Peyer's patch (tissue), 4 donors: Measurements from ENCODE around the gene USB1. TPM values are rescaled to one million over a fixed set of nuclear protein-coding genes. Genes with fewer than 3 reads are reported as not detected.

Experiments used
- DNase-seq, 3 donors: peaks; one replicate each; pipeline ENCODE4 v3.0.0-alpha.2; 2017 to 2019
- H3K27ac ChIP-seq, 4 donors: fragments of 200-600 bp; sonication (generic); one replicate each; pipeline ENCODE4 v1.5.1; 2016 to 2019
- H3K27me3 ChIP-seq, 2 donors: fragments of 200-600 bp; sonication (generic); one replicate each; pipeline ENCODE4 v1.5.1; 2019
- H3K36me3 ChIP-seq, 3 donors: fragments of 200-600 bp; sonication (generic); one replicate each; pipeline ENCODE4 v1.5.1; 2016 to 2019
- H3K4me1 ChIP-seq, 4 donors: fragments of 200-600 bp; sonication (generic); one replicate each; pipeline ENCODE4 v1.5.1; 2016 to 2019
- H3K4me3 ChIP-seq, 4 donors: fragments of 200-600 bp; sonication (generic); 1 replicate in 3 of 4; 2 replicates in 1 of 4; pipeline ENCODE4 v1.5.1; 2016 to 2019; ENCODE audit warnings: mild to moderate bottlenecking in 1 of 4
- H3K9me3 ChIP-seq, 4 donors: fragments of 200-600 bp; sonication (generic); one replicate each; pipeline ENCODE4 v1.5.1; 2016 to 2019; ENCODE audit warnings: mild to moderate bottlenecking in 1 of 4
- CTCF ChIP-seq, 6 experiments: fragments of 450-650 bp in 4 of 6; fragments of 200-600 bp in 2 of 6; sonication (generic) in 1 of 6; IDR thresholded peaks; one replicate each; pipeline ENCODE4 v1.5.1; 2017 to 2019; ENCODE audit warnings: antibody characterized with exemption in 6 of 6, mild to moderate bottlenecking in 3 of 6, moderate library complexity in 1 of 6
- POLR2A ChIP-seq, 2 donors: fragments of 450-650 bp; IDR thresholded peaks; one replicate each; pipeline ENCODE4 v1.5.1; 2017; ENCODE audit warnings: antibody characterized with exemption in 2 of 2, mild to moderate bottlenecking in 2 of 2, moderate library complexity in 2 of 2
- total RNA-seq, 4 donors: library from RNA; depleted of rRNA; stranded (reverse); fragments of >200 nt; gene quantifications; one replicate each; pipeline ENCODE4 v1.1.0, GENCODE V29; 2016

The USB1 gene
- total RNA-seq, 4 donors from 2014 or later = 25.6 to 80.0 (median 42.7) TPM

- Histone ChIP-seq H3K27me3 (no peaks in the 10 kb centered on the region), H3K36me3 (peaks cover 0 to 44% (median 0%) of the 10 kb centered on the region in 3 donors), H3K4me1 (no peaks in the 10 kb centered on the region), H3K4me3 (no peak overlapping the region), H3K9me3 (no peaks in the 10 kb centered on the region), H3K27ac (no peak overlapping the region)
- DNase-seq = no peak
- TF ChIP-seq POLR2A (IDR thresholded peaks at IDR 0.05) (no peak), CTCF (IDR thresholded peaks at IDR 0.05) (no peak)
Measured at GRCh38 chr16:58013201-58013956, 12.2 kb downstream of the USB1 start.

DNA sequence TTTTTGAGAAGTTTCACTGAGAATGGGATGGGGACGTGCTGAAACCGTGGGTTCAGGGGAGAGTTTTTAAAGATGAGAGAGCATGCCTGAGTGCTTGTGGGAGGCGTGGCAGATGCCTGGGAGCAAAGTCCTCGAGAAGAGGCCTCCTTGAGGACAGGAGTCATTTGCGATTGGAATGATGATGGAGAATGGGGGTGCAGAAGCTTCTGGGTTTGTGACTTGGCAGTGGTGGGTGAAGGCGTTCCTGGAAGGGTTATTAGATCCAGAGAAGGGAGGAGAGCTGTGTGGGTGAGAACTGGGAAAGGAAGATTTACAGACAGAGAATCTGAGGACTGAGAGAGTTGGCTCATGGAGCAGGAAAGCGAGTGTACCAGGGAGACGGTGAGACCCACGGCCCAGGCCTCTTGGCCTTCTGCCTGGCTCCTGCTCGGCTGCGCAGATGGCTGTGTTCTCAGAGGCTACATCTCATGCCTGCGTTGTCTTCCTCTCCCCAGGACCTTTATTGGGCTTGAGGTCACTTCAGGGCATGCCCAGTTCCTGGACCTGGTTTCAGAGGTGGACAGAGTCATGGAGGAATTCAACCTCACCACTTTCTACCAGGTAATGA, 15.7 kb downstream of the USB1 start:
- H3K36me3 ChIP-seq = peaks cover 0 to 30% (median 0%) of the 10 kb centered on the region in 3 donors
- H3K4me3 ChIP-seq = no peak overlapping the region
- no peaks in the 10 kb centered on the region for H3K27me3 ChIP-seq
- peak in 1 of 3 donors; percentile 27 for DNase-seq
- TF ChIP-seq POLR2A (IDR thresholded peaks at IDR 0.05) = no peak
- TF ChIP-seq CTCF (IDR thresholded peaks at IDR 0.05) = no peak
- peaks cover 0 to 2% (median 0%) of the 10 kb centered on the region in 4 donors for H3K4me1 ChIP-seq
- H3K27ac ChIP-seq = no peak overlapping the region
- no peaks in the 10 kb centered on the region for H3K9me3 ChIP-seq

DNA sequence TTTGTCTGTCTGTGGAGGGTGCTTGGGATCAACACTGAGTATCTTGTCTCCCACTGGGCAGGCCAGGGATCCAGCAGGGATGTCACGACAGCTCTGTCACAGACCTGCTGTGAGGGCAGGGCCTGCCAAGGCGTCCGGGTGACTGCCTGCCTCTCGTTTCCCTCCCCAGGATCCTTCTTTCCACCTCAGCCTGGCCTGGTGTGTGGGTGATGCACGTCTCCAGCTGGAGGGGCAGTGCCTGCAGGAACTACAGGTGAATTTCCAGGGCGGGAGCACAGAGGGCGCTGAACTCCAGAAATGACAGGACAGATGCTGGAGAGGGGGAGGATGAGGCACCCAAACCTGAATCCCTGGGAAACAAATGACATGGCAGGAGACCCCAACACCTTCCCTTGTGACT, 17.6 kb downstream of the USB1 start:
- Histone ChIP-seq H3K4me1 (peaks cover 0 to 20% (median 0%) of the 10 kb centered on the region in 4 donors), H3K9me3 (no peaks in the 10 kb centered on the region), H3K27ac (no peak overlapping the region), H3K27me3 (no peaks in the 10 kb centered on the region), H3K4me3 (no peak overlapping the region), H3K36me3 (peaks cover 0 to 13% (median 0%) of the 10 kb centered on the region in 3 donors)
- DNase-seq = peak in 1 of 3 donors; percentile 43
- TF ChIP-seq CTCF (IDR thresholded peaks at IDR 0.05) = no peak
- TF ChIP-seq POLR2A (IDR thresholded peaks at IDR 0.05) = no peak

DNA sequence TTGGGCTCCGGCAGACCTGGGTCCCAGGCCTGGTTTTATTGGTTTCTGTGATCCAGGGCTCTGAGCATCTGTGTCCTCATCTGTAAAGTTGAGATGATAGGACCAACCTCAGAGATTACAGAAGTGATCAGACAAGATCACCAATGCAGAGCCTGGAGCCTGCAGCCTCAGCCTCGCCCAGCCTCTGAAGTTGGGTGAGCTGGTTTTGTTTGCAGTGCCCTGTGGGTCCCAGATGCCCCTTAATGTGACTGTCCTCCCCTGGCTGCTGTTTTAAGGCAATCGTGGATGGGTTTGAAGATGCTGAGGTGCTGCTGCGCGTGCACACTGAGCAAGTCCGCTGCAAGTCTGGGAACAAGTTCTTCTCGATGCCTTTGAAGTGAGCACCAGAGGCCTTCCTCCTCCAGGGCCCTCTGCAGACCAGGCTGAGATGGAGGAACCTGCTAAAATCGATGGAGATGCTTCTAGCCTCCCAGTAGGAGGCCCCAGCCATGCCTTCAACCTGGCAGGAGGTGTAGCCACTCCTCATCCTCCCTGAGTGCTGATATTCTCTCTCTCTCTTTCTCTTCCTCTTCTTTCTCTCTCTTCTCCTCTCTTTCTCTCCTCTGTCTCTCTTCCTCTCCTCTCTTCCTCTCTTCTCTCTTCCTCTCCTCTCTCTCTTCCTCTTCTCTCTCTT, 18.8 kb downstream of the USB1 start:
- peaks cover 0 to 13% (median 0%) of the 10 kb centered on the region in 3 donors for H3K36me3 ChIP-seq
- H3K4me1 ChIP-seq = peaks cover 0 to 32% (median 2%) of the 10 kb centered on the region in 4 donors
- no peaks in the 10 kb centered on the region for H3K27me3 ChIP-seq
- peak in 1 of 3 donors; percentile 30 for DNase-seq
- no peak overlapping the region for H3K27ac ChIP-seq
- no peak for TF ChIP-seq POLR2A (IDR thresholded peaks at IDR 0.05)
- no peak for TF ChIP-seq CTCF (IDR thresholded peaks at IDR 0.05)
- no peak overlapping the region for H3K4me3 ChIP-seq
- H3K9me3 ChIP-seq = no peaks in the 10 kb centered on the region

GRCh38 chr16:58020628-58021521, 19.7 kb downstream of the USB1 start:
- TF ChIP-seq POLR2A (IDR thresholded peaks at IDR 0.05) (no peak), CTCF (IDR thresholded peaks at IDR 0.05) (peak; percentile 50 to 83 (median 78))
- peaks cover 0 to 13% (median 0%) of the 10 kb centered on the region in 3 donors for H3K36me3 ChIP-seq
- H3K27me3 ChIP-seq = no peaks in the 10 kb centered on the region
- H3K9me3 ChIP-seq = no peaks in the 10 kb centered on the region
- H3K4me3 ChIP-seq = no peak overlapping the region
- peak; percentile 56 to 85 (median 74) for DNase-seq
- peaks cover 0 to 35% (median 2%) of the 10 kb centered on the region in 4 donors for H3K4me1 ChIP-seq
- H3K27ac ChIP-seq = no peak overlapping the region
